ENCODE measurements around the gene MYH15. TPM values are rescaled to one million over a fixed set of nuclear protein-coding genes. Genes with fewer than 3 reads are reported as not detected.

Gene MYH15
- total RNA-seq, 4 donors from 2014 or later, result 0.18 to 0.38 TPM; not detected in 2

DNA sequence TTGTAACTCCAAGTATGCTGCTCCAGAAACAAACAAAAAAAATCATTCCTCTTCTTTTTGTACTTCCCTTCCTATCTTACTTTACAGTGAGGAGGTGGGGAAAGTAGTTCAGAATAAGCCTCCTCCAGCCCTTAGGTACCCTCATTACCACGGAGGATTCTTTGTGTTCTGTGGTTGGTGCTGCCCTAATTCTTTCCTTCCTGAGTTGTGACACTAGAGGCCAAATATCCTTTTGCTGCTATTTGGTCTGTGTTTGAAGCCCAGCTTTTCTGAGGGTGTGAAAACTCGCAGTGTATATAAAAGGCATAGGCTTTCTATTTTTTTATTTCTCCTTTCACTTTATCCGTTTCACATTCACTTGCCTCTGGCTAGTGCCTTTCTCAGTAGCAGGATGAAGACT lies 115.8 kb downstream of the MYH15 start:
- DNase-seq, result no peak
- no peaks in the 10 kb centered on the region for H3K36me3 ChIP-seq

DNA sequence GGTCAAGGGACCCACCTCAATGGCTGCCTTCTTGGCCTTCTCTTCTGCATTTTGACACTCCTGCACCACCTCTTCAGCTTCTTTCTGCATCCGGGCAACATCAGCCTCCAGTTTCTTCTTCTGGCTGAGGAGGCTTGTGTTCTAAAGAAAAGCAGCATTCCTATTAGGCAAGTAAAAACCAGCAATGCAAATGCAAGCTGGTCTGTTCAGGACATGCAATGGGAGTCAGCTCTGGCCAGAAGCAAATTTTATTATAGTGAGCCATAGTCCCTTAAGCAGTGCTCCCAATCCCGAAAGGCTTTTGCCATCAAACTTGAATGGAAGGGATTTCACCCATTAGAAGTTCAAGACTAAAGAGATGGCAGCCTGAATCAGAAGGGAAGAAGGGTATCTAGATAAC lies 116.4 kb downstream of the MYH15 start:
- Histone ChIP-seq H3K27ac (no peak overlapping the region), H3K4me1 (no peaks in the 10 kb centered on the region), H3K36me3 (no peaks in the 10 kb centered on the region), H3K27me3 (no peaks in the 10 kb centered on the region), H3K4me3 (no peak overlapping the region), H3K9me3 (no peaks in the 10 kb centered on the region)
- DNase-seq, result no peak
- no peak for TF ChIP-seq POLR2A (IDR thresholded peaks at IDR 0.05)
- TF ChIP-seq, protein P1, sequence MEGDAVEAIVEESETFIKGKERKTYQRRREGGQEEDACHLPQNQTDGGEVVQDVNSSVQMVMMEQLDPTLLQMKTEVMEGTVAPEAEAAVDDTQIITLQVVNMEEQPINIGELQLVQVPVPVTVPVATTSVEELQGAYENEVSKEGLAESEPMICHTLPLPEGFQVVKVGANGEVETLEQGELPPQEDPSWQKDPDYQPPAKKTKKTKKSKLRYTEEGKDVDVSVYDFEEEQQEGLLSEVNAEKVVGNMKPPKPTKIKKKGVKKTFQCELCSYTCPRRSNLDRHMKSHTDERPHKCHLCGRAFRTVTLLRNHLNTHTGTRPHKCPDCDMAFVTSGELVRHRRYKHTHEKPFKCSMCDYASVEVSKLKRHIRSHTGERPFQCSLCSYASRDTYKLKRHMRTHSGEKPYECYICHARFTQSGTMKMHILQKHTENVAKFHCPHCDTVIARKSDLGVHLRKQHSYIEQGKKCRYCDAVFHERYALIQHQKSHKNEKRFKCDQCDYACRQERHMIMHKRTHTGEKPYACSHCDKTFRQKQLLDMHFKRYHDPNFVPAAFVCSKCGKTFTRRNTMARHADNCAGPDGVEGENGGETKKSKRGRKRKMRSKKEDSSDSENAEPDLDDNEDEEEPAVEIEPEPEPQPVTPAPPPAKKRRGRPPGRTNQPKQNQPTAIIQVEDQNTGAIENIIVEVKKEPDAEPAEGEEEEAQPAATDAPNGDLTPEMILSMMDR (IDR thresholded peaks at IDR 0.05), result no peak

More for the DNA sequence above, 115.8 kb downstream of the MYH15 start:
- Histone ChIP-seq H3K9me3 (no peaks in the 10 kb centered on the region), H3K4me3 (no peak overlapping the region), H3K4me1 (no peaks in the 10 kb centered on the region), H3K27me3 (no peaks in the 10 kb centered on the region), H3K27ac (no peak overlapping the region)
- TF ChIP-seq POLR2A (IDR thresholded peaks at IDR 0.05), result no peak
- TF ChIP-seq, protein P1 (IDR thresholded peaks at IDR 0.05), result no peak

DNA sequence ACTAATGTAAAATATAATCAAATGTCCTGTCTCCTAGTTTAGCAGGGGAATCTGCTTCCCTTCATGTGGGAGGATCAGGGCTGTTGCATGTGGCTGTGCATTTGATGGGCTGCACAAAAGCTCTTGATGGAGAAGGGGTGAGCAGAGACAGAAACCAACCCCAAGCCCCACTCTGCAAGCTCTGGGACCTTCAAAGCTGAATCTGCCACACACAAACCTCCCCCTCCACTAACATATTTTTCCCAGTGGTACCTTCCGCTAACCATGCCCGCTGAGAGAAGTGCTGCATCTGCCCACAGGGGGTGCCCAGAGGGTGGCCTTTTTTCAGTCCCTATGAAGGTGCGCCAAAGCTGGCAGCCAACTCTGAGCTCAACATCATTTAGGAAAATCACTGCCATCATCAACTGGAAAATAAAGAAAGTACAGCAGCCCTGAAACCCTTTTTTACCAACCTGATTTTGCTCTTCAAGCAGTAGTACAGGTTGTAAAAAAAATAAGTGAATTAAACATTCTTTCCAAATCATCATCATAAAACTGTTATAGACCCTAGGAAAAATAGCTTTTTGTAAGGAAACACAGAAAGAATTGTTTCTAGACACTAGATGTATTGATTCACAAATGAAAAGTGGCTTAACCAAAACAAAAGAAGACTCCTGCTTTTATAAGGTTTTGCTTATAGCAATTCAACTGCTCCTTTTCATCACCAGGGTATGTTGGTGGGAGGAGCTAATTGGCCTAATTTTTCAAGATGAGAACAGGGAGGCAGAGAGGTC lies 117.1 kb downstream of the MYH15 start:
- TF ChIP-seq, protein P1 (IDR thresholded peaks at IDR 0.05), result no peak
- TF ChIP-seq POLR2A (IDR thresholded peaks at IDR 0.05), result no peak
- no peaks in the 10 kb centered on the region for H3K36me3 ChIP-seq
- H3K4me3 ChIP-seq, result no peak overlapping the region
- no peak for DNase-seq
- H3K4me1 ChIP-seq, result no peaks in the 10 kb centered on the region
- H3K9me3 ChIP-seq, result no peaks in the 10 kb centered on the region
- H3K27ac ChIP-seq, result no peak overlapping the region
- H3K27me3 ChIP-seq, result no peaks in the 10 kb centered on the region

DNA sequence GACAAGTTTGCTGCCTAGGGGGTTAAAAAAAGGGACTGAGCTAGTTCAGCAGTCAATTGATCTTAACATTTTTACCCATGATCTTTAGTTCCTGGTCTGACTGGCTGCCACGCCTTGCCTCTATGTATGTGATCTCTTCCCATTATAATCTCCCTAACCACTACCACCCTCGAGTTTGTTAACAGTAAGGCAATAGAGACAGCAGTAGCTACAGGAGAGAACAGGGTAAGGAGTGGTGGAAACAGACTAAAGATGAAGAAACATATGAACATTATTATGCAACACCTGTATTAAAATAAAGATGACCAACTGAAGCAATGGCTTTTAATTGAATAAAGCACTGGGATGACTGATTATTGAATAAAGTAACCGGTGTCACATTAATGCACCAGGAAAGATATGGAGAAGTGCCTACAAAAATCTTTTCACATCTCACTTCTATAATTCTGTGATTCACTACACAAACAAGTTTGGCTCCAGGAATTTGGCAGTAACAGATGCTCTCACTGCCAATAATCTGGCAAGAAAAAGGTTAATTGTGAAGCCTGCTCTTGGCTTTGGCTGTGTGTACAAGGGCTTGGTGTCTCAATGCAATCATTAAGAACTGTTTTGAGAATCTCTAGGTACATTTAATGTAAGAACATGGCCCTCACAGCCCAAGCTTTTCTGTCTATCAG lies 118.3 kb downstream of the MYH15 start:
- no peaks in the 10 kb centered on the region for H3K4me1 ChIP-seq
- TF ChIP-seq, protein P1 (IDR thresholded peaks at IDR 0.05), result no peak
- TF ChIP-seq POLR2A (IDR thresholded peaks at IDR 0.05), result no peak
- H3K36me3 ChIP-seq, result no peaks in the 10 kb centered on the region
- DNase-seq, result no peak
- H3K27me3 ChIP-seq, result no peaks in the 10 kb centered on the region
- H3K4me3 ChIP-seq, result no peak overlapping the region
- no peaks in the 10 kb centered on the region for H3K9me3 ChIP-seq
- H3K27ac ChIP-seq, result no peak overlapping the region

DNA sequence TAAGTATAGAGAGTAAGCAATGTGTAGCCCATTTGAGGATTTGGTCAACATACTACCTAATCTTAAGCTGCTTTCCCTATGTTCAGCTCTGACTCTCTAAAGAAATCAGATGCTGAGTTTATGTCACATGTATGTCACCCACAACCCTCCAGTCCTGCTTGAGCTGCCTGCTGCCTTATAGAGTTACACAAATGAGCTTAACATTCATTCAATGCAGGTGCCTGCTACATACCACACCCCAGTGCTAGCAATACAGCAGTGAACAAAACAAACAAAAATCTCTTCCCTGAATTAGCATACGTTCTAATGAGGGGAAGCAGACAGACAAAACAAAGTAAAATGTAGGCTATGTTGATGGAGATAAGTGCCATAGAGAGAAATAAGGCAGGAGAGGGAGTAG lies 121.0 kb downstream of the MYH15 start:
- Histone ChIP-seq H3K4me3 (no peak overlapping the region), H3K27ac (no peak overlapping the region), H3K9me3 (no peaks in the 10 kb centered on the region), H3K27me3 (no peaks in the 10 kb centered on the region), H3K4me1 (no peaks in the 10 kb centered on the region), H3K36me3 (no peaks in the 10 kb centered on the region)
- no peak for DNase-seq
- TF ChIP-seq, protein P1 (IDR thresholded peaks at IDR 0.05), result no peak
- no peak for TF ChIP-seq POLR2A (IDR thresholded peaks at IDR 0.05)

Data from Peyer's patch (tissue), 4 donors.